ENCODE results near the gene BYSL.

The BYSL gene

GRCh38 chr6:41885930-41886329 is 35.4 kb upstream of the BYSL start:
- no peak overlapping the region for H3K4me3 ChIP-seq (ENCODE audit: low read length, poor library complexity, severe bottlenecking)
- H3K27me3 ChIP-seq (ENCODE audit: insufficient read depth, low read length, poor library complexity, severe bottlenecking): no peaks in the 10 kb centered on the region
- no peaks in the 10 kb centered on the region for H4K20me1 ChIP-seq (ENCODE audit: insufficient read depth, low read length, poor library complexity, severe bottlenecking)
- H3K9me3 ChIP-seq (ENCODE audit: insufficient read depth, low read depth, low read length): no peaks in the 10 kb centered on the region
- no peaks in the 10 kb centered on the region for H3K9me2 ChIP-seq (replicated peaks; ENCODE audit: low read depth, low read length)
- H2AFZ ChIP-seq (ENCODE audit: low read length): no peak overlapping the region
- H3K36me3 ChIP-seq (ENCODE audit: insufficient read depth, low read length): no peaks in the 10 kb centered on the region
- no peaks in the 10 kb centered on the region for H3F3A ChIP-seq (ENCODE audit: low read depth)
- no peak overlapping the region for H3K9ac ChIP-seq (ENCODE audit: low read depth, low read length, poor library complexity, severe bottlenecking)
- peaks cover 36% of the 10 kb centered on the region; the same call in 1 of the 2 replicates for H3K79me2 ChIP-seq (ENCODE audit: insufficient read depth, low read length)
- H3K4me1 ChIP-seq (ENCODE audit: insufficient read depth, low read length, poor library complexity, severe bottlenecking): peaks cover 12% of the 10 kb centered on the region
- H3K4me2 ChIP-seq (ENCODE audit: low read depth, low read length, poor library complexity, severe bottlenecking): no peak overlapping the region
- TF ChIP-seq EZH2phosphoT487 (IDR thresholded peaks at IDR 0.05; ENCODE audit: borderline replicate concordance) (no peak), CTCF (conservative IDR thresholded peaks at IDR 0.05; ENCODE audit: low read length) (no peak)

GRCh38 chr6:41887331-41887751 is 34.0 kb upstream of the BYSL start:
- no peak for TF ChIP-seq CTCF (conservative IDR thresholded peaks at IDR 0.05; ENCODE audit: low read length)
- no peak for TF ChIP-seq EZH2phosphoT487 (IDR thresholded peaks at IDR 0.05; ENCODE audit: borderline replicate concordance)
- no peaks in the 10 kb centered on the region for H3K9me2 ChIP-seq (replicated peaks; ENCODE audit: low read depth, low read length)
- H3K79me2 ChIP-seq (ENCODE audit: insufficient read depth, low read length): peaks cover 50% of the 10 kb centered on the region; the same call in 1 of the 2 replicates
- H3K27me3 ChIP-seq (ENCODE audit: insufficient read depth, low read length, poor library complexity, severe bottlenecking): no peaks in the 10 kb centered on the region
- peak overlapping the region; percentile 50 for H3K9ac ChIP-seq (ENCODE audit: low read depth, low read length, poor library complexity, severe bottlenecking)
- no peaks in the 10 kb centered on the region for H3K9me3 ChIP-seq (ENCODE audit: insufficient read depth, low read depth, low read length)
- no peaks in the 10 kb centered on the region for H3F3A ChIP-seq (ENCODE audit: low read depth)
- H3K4me1 ChIP-seq (ENCODE audit: insufficient read depth, low read length, poor library complexity, severe bottlenecking): peaks cover 26% of the 10 kb centered on the region
- H2AFZ ChIP-seq (ENCODE audit: low read length): no peak overlapping the region
- no peaks in the 10 kb centered on the region for H3K36me3 ChIP-seq (ENCODE audit: insufficient read depth, low read length)
- no peak overlapping the region for H3K4me2 ChIP-seq (ENCODE audit: low read depth, low read length, poor library complexity, severe bottlenecking)
- no peak overlapping the region for H3K4me3 ChIP-seq (ENCODE audit: low read length, poor library complexity, severe bottlenecking)
- peaks cover 4% of the 10 kb centered on the region for H4K20me1 ChIP-seq (ENCODE audit: insufficient read depth, low read length, poor library complexity, severe bottlenecking)

- Histone ChIP-seq H3K9me3 (ENCODE audit: insufficient read depth, low read depth, low read length) (no peaks in the 10 kb centered on the region), H3K4me1 (ENCODE audit: insufficient read depth, low read length, poor library complexity, severe bottlenecking) (peaks cover 50% of the 10 kb centered on the region)
These were observed 28.3 kb upstream of the BYSL start for GRCh38 chr6:41892921-41893564.

More at GRCh38 chr6:41892921-41893564, 28.3 kb upstream of the BYSL start:
- no peak for TF ChIP-seq EZH2phosphoT487 (IDR thresholded peaks at IDR 0.05; ENCODE audit: borderline replicate concordance)
- no peaks in the 10 kb centered on the region for H3K9me2 ChIP-seq (replicated peaks; ENCODE audit: low read depth, low read length)
- peak overlapping the region; percentile 78 for H3K4me3 ChIP-seq (ENCODE audit: low read length, poor library complexity, severe bottlenecking)
- peaks cover 55% of the 10 kb centered on the region for H3K79me2 ChIP-seq (ENCODE audit: insufficient read depth, low read length)
- peaks cover 9% of the 10 kb centered on the region for H4K20me1 ChIP-seq (ENCODE audit: insufficient read depth, low read length, poor library complexity, severe bottlenecking)
- peak overlapping the region; percentile 76 for H3K9ac ChIP-seq (ENCODE audit: low read depth, low read length, poor library complexity, severe bottlenecking)
- H3K4me2 ChIP-seq (ENCODE audit: low read depth, low read length, poor library complexity, severe bottlenecking): peak overlapping the region; percentile 94
- no peaks in the 10 kb centered on the region for H3K27me3 ChIP-seq (ENCODE audit: insufficient read depth, low read length, poor library complexity, severe bottlenecking)
- no peaks in the 10 kb centered on the region for H3K36me3 ChIP-seq (ENCODE audit: insufficient read depth, low read length)
- H3F3A ChIP-seq (ENCODE audit: low read depth): no peaks in the 10 kb centered on the region
- no peak overlapping the region for H2AFZ ChIP-seq (ENCODE audit: low read length)
